Measurements from ENCODE around the gene FGD4. TPM values are rescaled to one million over a fixed set of nuclear protein-coding genes. Genes with fewer than 3 reads are reported as not detected.

FGD4 gene
- total and polyA plus RNA-seq, 2 of the 4 experiments (the other 2 are of a cell fraction), result 2.1 to 8.8 TPM

- H2BK120ac ChIP-seq (ENCODE audit: low read depth, low read length), result no peak overlapping the region
- CTCF ChIA-PET, result no interaction called here
- WGBS, 2 experiments (ENCODE audit: extremely low coverage in 2 of 2, insufficient read length in 1 of 2), result 94% methylated on average over 2 of the region's 9 CpGs; no CpG with 5 or more reads in 1 of the 2 experiments
- H3K4me3 ChIP-seq (ENCODE audit: insufficient read depth, low read depth, low read length), result no peak overlapping the region
- dilution Hi-C loops (cut with HindIII; ENCODE audit: low sequenced_read_pairs, unreplicated experiment) (no loop called here), in situ Hi-C loops (cut with MboI; ENCODE audit: low sequenced_read_pairs) (no loop called here), intact Hi-C loops (cut with micrococcal nuclease) (no loop called here)
- no peaks in the 10 kb centered on the region for H3K79me1 ChIP-seq (ENCODE audit: low read depth in 1 of 2, low read length in 2 of 2)
- DNase-seq, result no peak
- no TSS peak for BruUV-seq (replicated peaks)
- H3K36me3 ChIP-seq (ENCODE audit: control insufficient read depth, insufficient read depth, low read length), result no peaks in the 10 kb centered on the region
- peaks cover 9% of the 10 kb centered on the region for H3K4me1 ChIP-seq (ENCODE audit: control insufficient read depth, insufficient read depth, low read length)
- TF ChIP-seq BHLHE40 (IDR thresholded peaks at IDR 0.05; ENCODE audit: low read depth, low read length), result no peak
- no peak for TF ChIP-seq POLR2A (IDR thresholded peaks at IDR 0.05; ENCODE audit: low read depth, low read length)
- no peak for TF ChIP-seq RAD21 (IDR thresholded peaks at IDR 0.05; ENCODE audit: low read length)
- no peak for TF ChIP-seq MAZ (IDR thresholded peaks at IDR 0.05; ENCODE audit: borderline replicate concordance, low read depth, low read length)
- TF ChIP-seq FOS (IDR thresholded peaks at IDR 0.05; ENCODE audit: low read depth, low read length), result no peak
- no peak for TF ChIP-seq MAFK (IDR thresholded peaks at IDR 0.05; ENCODE audit: low read depth, low read length)
- no peak for TF ChIP-seq ELK1 (IDR thresholded peaks at IDR 0.05; ENCODE audit: borderline replicate concordance, low read depth, low read length)
- TF ChIP-seq NFE2L2 (IDR thresholded peaks at IDR 0.05; ENCODE audit: low read depth, low read length), result no peak
- TF ChIP-seq CEBPB (IDR thresholded peaks at IDR 0.05; ENCODE audit: low read depth, low read length), result no peak
- TF ChIP-seq CTCF (conservative IDR thresholded peaks at IDR 0.05; ENCODE audit: low read depth, low read length), result no peak
- no peak for TF ChIP-seq SMC3 (IDR thresholded peaks at IDR 0.05; ENCODE audit: low read depth, low read length)
- no peak for TF ChIP-seq RFX5 (IDR thresholded peaks at IDR 0.05; ENCODE audit: low read depth, low read length)
- no peak for TF ChIP-seq CHD1 (IDR thresholded peaks at IDR 0.05; ENCODE audit: low read depth, low read length)
- no peak for TF ChIP-seq USF2 (IDR thresholded peaks at IDR 0.05; ENCODE audit: low read depth, low read length)
- no peak overlapping the region for H3K18ac ChIP-seq (ENCODE audit: low read depth, low read length)
- no peak overlapping the region; the same call in 1 of the 2 replicates for H3K4ac ChIP-seq (ENCODE audit: low read depth, low read length)
- no peak overlapping the region for H3K56ac ChIP-seq (ENCODE audit: extremely low read depth, insufficient read depth, low read length)
- ATAC-seq (ENCODE audit: low read depth), result no peak
- H4K20me1 ChIP-seq (ENCODE audit: insufficient read depth, low read length), result peaks cover 3% of the 10 kb centered on the region; the same call in 1 of the 2 replicates
- H2BK5ac ChIP-seq (ENCODE audit: low read depth, low read length, poor library complexity, severe bottlenecking), result no peak overlapping the region
- H2AK9ac ChIP-seq (replicated peaks; ENCODE audit: low read depth, low read length, poor library complexity), result no peak overlapping the region
- H3K9me1 ChIP-seq (ENCODE audit: insufficient read depth, low read length), result peaks cover 2% of the 10 kb centered on the region; the same call in 1 of the 2 replicates
- H3K4me2 ChIP-seq (ENCODE audit: low read depth, low read length), result no peak overlapping the region
- H3K9me3 ChIP-seq (ENCODE audit: control insufficient read depth, insufficient read depth, low read length), result no peaks in the 10 kb centered on the region
- no peaks in the 10 kb centered on the region for H3K27me3 ChIP-seq (ENCODE audit: control insufficient read depth, insufficient read depth, low read length)
- H4K5ac ChIP-seq (ENCODE audit: low read depth, low read length), result no peak overlapping the region
- H4K8ac ChIP-seq (ENCODE audit: low read depth in 2 of 2, low read length in 2 of 2), result no peak overlapping the region
- H2AFZ ChIP-seq (replicated peaks; ENCODE audit: low read length, poor library complexity), result no peak overlapping the region
- H3K14ac ChIP-seq (replicated peaks; ENCODE audit: low read depth, low read length), result no peak overlapping the region
- no peak overlapping the region for H3K23ac ChIP-seq (ENCODE audit: low read depth, low read length)
- H3K9ac ChIP-seq (ENCODE audit: low read depth, low read length), result no peak overlapping the region
- POLR2A ChIA-PET (ENCODE audit: unreplicated experiment), result no interaction called here
- H3K27ac ChIP-seq (ENCODE audit: insufficient read depth, low read length), result no peak overlapping the region
- no peak overlapping the region for H2BK20ac ChIP-seq (ENCODE audit: low read depth, low read length)
- H4K91ac ChIP-seq (ENCODE audit: insufficient read depth, low read depth, low read length), result no peak overlapping the region
- no peak overlapping the region for H2BK15ac ChIP-seq (ENCODE audit: low read depth, low read length)
- H2AK5ac ChIP-seq (ENCODE audit: low read depth, low read length), result peak overlapping the region; percentile 51; the same call in 1 of the 2 replicates
Measured at GRCh38 chr12:32440120-32440865, 40.9 kb downstream of the FGD4 start.

Measured in IMR-90 (cell line).